MCF 10A (cell line): ENCODE data around the gene MAPK11. TPM values are rescaled to one million over a fixed set of nuclear protein-coding genes. Genes with fewer than 3 reads are reported as not detected.

Experiments used
- BruUV-seq: library from RNA; stranded (reverse); fragments of 400-500 nt; replicated peaks from 2 replicates; lab custom pipeline; 2021; lab: Mats Ljungman, UMichigan
- CTCF ChIA-PET: fragments of 300-600 bp; sonication (Branson Sonifier 250); formaldehyde crosslinking; extraction: SDS; loops from one replicate; lab custom pipeline; 2021; ENCODE audit warnings: antibody characterized with exemption, inconsistent platforms; lab: Yijun Ruan, JAX
- POLR2A ChIA-PET: fragments of 300-600, 350-650 bp; sonication (Branson Sonifier 250); formaldehyde crosslinking; extraction: SDS; loops from one replicate; lab custom pipeline; 2020; ENCODE audit warnings: antibody characterized with exemption, inconsistent platforms; lab: Yijun Ruan, JAX
- DNase-seq: peaks from one replicate; pipeline ENCODE4 v3.0.0-alpha.2; 2018; ENCODE audit not compliant: unreplicated experiment
- H3K27ac Mint-ChIP-seq: one replicate; pipeline ENCODE4 v1.8.0; 2022; ENCODE audit warnings: mild to moderate bottlenecking, low read depth, mixed read lengths; ENCODE audit not compliant: unreplicated experiment
- H3K27me3 Mint-ChIP-seq: one replicate; pipeline ENCODE4 v1.8.0; 2022; ENCODE audit warnings: mixed read lengths; ENCODE audit not compliant: insufficient read depth, unreplicated experiment
- H3K36me3 Mint-ChIP-seq: one replicate; pipeline ENCODE4 v1.8.0; 2022; ENCODE audit warnings: mild to moderate bottlenecking, moderate library complexity, mixed read lengths; ENCODE audit not compliant: insufficient read depth, unreplicated experiment
- H3K4me1 Mint-ChIP-seq: one replicate; pipeline ENCODE4 v1.8.0; 2022; ENCODE audit warnings: mixed read lengths; ENCODE audit not compliant: insufficient read depth, unreplicated experiment
- H3K4me3 Mint-ChIP-seq: one replicate; pipeline ENCODE4 v1.8.0; 2022; ENCODE audit warnings: mild to moderate bottlenecking, moderate library complexity, mixed read lengths; ENCODE audit not compliant: unreplicated experiment
- H3K9me3 Mint-ChIP-seq: one replicate; pipeline ENCODE4 v1.8.0; 2022; ENCODE audit warnings: mixed read lengths; ENCODE audit not compliant: unreplicated experiment
- intact Hi-C: fragments of 100-400 bp; cut with micrococcal nuclease; formaldehyde crosslinking; loops from 2 replicates; pipeline ENCODE4 v1.14.1; 2022
- total RNA-seq: library from RNA; stranded (reverse); gene quantifications from 2 replicates; pipeline ENCODE4 v1.2.3, GENCODE V29; 2022
- TF ChIP-seq, protein P1 (sequence below): fragments of 200-600 bp; IDR thresholded peaks from one replicate; pipeline ENCODE4 v1.8.0; 2022; ENCODE audit warnings: antibody characterized with exemption, mild to moderate bottlenecking; ENCODE audit not compliant: unreplicated experiment

The MAPK11 gene
- total RNA-seq, 1 experiment from 2014 or later = 10.4 TPM

DNA sequence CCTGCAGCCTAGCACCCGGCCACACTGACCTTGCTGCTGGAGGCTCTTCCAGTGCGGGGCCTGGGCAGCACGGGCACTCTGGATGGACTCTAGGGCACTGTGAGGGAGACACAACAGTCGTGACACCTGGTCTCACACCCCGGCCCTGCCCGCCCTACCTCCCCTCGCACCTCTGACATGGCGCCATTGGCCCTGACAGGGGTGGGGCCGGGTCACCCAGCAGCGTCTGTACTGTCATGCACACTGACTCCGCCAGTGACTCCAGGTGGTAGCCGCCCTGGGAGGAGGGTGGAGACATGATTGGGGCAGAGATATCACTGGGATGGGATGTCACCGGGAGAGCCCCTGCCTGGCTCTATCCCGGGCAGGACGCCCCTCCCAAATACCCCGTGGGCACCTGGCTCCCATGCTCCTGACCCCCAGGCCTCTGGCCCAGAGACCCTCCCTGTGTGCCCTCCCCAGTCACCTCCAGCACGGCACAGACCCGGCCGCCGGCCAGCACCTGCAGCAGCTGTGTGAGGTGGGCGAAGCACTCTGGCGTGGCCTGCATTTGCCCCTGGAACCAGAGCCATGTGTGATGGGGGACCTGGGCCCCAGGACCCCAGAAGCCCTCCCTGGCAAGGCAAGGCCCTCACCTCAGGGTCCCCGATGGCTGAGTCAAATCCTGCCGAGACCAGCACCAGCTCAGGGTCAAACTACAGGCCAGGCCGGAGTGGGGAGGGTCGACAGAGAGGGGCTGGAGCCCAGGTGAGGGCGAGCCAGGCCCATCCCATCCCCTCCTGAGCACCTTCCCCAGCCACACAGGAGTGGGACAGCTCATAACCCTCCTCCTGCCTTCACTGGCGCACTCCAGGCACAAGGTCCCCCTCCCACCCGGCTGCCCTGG lies 21.7 kb downstream of the MAPK11 start:
- Mint-ChIP-seq H3K36me3 (peaks cover 20% of the 10 kb centered on the region), H3K4me1 (peaks cover 6% of the 10 kb centered on the region), H3K9me3 (no peaks in the 10 kb centered on the region), H3K4me3 (no peak overlapping the region), H3K27ac (no peak overlapping the region), H3K27me3 (no peaks in the 10 kb centered on the region)
- TF ChIP-seq, protein P1, sequence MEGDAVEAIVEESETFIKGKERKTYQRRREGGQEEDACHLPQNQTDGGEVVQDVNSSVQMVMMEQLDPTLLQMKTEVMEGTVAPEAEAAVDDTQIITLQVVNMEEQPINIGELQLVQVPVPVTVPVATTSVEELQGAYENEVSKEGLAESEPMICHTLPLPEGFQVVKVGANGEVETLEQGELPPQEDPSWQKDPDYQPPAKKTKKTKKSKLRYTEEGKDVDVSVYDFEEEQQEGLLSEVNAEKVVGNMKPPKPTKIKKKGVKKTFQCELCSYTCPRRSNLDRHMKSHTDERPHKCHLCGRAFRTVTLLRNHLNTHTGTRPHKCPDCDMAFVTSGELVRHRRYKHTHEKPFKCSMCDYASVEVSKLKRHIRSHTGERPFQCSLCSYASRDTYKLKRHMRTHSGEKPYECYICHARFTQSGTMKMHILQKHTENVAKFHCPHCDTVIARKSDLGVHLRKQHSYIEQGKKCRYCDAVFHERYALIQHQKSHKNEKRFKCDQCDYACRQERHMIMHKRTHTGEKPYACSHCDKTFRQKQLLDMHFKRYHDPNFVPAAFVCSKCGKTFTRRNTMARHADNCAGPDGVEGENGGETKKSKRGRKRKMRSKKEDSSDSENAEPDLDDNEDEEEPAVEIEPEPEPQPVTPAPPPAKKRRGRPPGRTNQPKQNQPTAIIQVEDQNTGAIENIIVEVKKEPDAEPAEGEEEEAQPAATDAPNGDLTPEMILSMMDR = no peak
- CTCF ChIA-PET = no interaction called here
- intact Hi-C loops = no loop called here
- POLR2A ChIA-PET = no interaction called here
- BruUV-seq = no TSS peak
- no peak for DNase-seq

DNA sequence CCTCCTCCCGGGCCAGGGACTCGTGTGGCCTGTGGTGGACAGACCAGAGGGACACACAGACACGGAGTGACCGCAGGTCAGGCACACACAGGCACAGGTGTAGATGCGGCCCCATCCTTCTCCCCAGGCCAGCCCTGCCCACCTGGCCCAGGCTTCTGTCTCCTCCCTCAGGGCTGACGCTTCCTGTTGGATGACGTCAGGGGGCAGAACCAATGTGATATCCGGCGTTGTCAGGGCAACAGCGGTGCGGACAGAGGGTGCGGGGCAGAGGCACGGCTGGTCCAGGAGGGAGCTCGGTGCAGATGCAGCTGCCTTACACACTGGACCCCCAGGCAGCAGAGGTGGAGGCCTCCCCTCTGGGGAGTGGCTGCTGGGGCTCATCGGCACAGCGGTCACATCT lies 22.4 kb downstream of the MAPK11 start:
- ChIA-PET CTCF (no interaction called here), POLR2A (no interaction called here)
- Mint-ChIP-seq H3K36me3 (peaks cover 20% of the 10 kb centered on the region), H3K4me1 (peaks cover 6% of the 10 kb centered on the region), H3K27me3 (no peaks in the 10 kb centered on the region), H3K4me3 (no peak overlapping the region), H3K27ac (peak overlapping the region; percentile 27), H3K9me3 (no peaks in the 10 kb centered on the region)
- peak; percentile 64 for DNase-seq
- TF ChIP-seq, protein P1 = no peak
- no TSS peak for BruUV-seq
- intact Hi-C loops = no loop called here

DNA sequence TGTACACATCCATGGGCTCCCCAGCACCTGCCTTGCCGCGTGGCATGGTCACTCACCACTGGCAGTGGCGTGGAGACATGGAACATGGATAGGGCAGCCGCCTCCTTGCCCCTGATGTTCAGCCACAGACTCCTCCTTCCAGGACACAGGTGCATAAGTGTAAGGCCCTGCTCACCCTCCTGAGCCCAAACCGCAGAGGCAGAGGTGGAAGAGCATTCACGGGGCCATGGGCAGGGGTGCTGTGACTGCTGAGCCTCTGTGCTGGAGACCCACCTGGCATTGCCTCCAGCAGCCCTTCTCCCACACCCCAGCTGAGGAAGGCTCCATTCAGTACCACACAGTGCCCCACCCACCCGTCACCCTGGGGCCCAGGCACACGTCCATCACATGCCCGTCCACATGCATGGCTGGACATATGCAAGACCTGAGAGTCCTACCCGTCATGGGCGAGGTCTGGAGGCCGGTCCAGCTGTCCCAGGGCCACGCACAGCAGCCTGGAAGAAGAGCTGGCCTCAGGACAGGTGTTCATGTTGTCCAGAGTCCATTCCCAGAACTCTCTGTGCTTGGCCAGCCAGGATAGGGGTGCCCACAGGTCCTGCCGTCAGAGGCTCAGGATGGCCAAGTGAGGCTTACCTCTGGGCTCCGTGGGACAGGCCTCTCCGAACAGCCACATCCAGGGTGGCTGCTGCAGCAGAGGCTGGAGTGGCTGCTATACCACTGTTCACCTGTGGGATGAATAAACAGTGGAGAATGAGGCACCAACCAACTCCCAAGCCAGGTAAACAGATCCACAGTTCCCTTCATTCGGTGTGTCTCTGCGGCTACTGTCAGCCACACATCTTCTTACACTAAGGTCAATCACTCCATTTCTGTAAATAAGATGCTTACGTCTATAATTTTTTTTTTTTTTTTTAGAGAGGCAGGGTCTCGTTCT lies 23.7 kb downstream of the MAPK11 start:
- Mint-ChIP-seq H3K27ac (no peak overlapping the region), H3K4me1 (peaks cover 10% of the 10 kb centered on the region), H3K4me3 (peak overlapping the region; percentile 96), H3K9me3 (no peaks in the 10 kb centered on the region), H3K36me3 (peaks cover 20% of the 10 kb centered on the region), H3K27me3 (no peaks in the 10 kb centered on the region)
- TF ChIP-seq, protein P1 = no peak
- POLR2A ChIA-PET = interaction anchor here (0.8 to 1.4 kb wide), 6 partner anchors 14 to 97 kb away, joined by 3 to 4 read pairs (median 3); partner anchors contain the start of gene PPP6R2
- DNase-seq = no peak
- BruUV-seq = no TSS peak
- intact Hi-C loops = no loop called here
- CTCF ChIA-PET = interaction anchor here (0.7 kb wide), 1 partner anchor 197 kb away, joined by 3 read pairs; no protein-coding TSS in a partner anchor
